BJ (cell line): Measurements from ENCODE around the gene DNAJB4. TPM values are rescaled to one million over a fixed set of nuclear protein-coding genes. Genes with fewer than 3 reads are reported as not detected.
"Not testable (repeated sequence)": the region's sequence is repeated elsewhere in the genome, so short reads cannot be mapped to it uniquely, and the experiment has no call there.

Experiments
- CTCF ChIA-PET: fragments of 350-600 bp; formaldehyde crosslinking; extraction: SDS; loops from one replicate; lab custom pipeline; 2021; ENCODE audit warnings: antibody characterized with exemption, inconsistent platforms; lab: Yijun Ruan, JAX
- POLR2A ChIA-PET: fragments of 300-600 bp; sonication (Branson Sonifier 250); formaldehyde crosslinking; extraction: SDS; loops from one replicate; lab custom pipeline; 2021; ENCODE audit warnings: antibody characterized with exemption; lab: Charles Lee
- DNase-seq: peaks from one replicate; pipeline ENCODE4 v3.0.0-alpha.2; 2011; ENCODE audit warnings: low read depth
- H3K27me3 ChIP-seq: 2 replicates; pipeline ENCODE4 v1.6.0; 2011; ENCODE audit warnings: low read length; ENCODE audit not compliant: control insufficient read depth, insufficient read depth
- H3K36me3 ChIP-seq: 2 replicates; pipeline ENCODE4 v1.5.1; 2011; ENCODE audit warnings: low read length; ENCODE audit not compliant: control insufficient read depth, insufficient read depth
- H3K4me3 ChIP-seq: 2 replicates; pipeline ENCODE4 v1.5.1; 2011; ENCODE audit warnings: low read depth, mild to moderate bottlenecking, control low read depth, low read length
- polyA plus RNA-seq: library from polyadenylated mRNA; depleted of rRNA; stranded (reverse); fragments of >200 nt; gene quantifications from 2 replicates; pipeline ENCODE4 v1.2.3, GENCODE V29; 2011
- TF ChIP-seq, protein P1 (sequence below): IDR thresholded peaks from 2 replicates; pipeline ENCODE4 v1.5.1; 2011; ENCODE audit warnings: low read depth, mild to moderate bottlenecking, control low read depth, inconsistent platforms, low read length, moderate library complexity; ENCODE audit not compliant: insufficient read depth

DNAJB4 gene
- polyA plus RNA-seq, 1 experiment = 16.7 TPM

- H3K4me3 ChIP-seq = no peak overlapping the region
- POLR2A ChIA-PET = no interaction called here
- TF ChIP-seq, protein P1, sequence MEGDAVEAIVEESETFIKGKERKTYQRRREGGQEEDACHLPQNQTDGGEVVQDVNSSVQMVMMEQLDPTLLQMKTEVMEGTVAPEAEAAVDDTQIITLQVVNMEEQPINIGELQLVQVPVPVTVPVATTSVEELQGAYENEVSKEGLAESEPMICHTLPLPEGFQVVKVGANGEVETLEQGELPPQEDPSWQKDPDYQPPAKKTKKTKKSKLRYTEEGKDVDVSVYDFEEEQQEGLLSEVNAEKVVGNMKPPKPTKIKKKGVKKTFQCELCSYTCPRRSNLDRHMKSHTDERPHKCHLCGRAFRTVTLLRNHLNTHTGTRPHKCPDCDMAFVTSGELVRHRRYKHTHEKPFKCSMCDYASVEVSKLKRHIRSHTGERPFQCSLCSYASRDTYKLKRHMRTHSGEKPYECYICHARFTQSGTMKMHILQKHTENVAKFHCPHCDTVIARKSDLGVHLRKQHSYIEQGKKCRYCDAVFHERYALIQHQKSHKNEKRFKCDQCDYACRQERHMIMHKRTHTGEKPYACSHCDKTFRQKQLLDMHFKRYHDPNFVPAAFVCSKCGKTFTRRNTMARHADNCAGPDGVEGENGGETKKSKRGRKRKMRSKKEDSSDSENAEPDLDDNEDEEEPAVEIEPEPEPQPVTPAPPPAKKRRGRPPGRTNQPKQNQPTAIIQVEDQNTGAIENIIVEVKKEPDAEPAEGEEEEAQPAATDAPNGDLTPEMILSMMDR = no peak
- no peaks in the 10 kb centered on the region; the same call in 1 of the 2 replicates for H3K36me3 ChIP-seq
- no peak for DNase-seq
- CTCF ChIA-PET = interaction anchor here (0.5 kb wide), 1 partner anchor 360 kb away, joined by 3 read pairs; no protein-coding TSS in a partner anchor
- no peaks in the 10 kb centered on the region for H3K27me3 ChIP-seq
These were observed 6.3 kb downstream of the DNAJB4 start for GRCh38 chr1:78011050-78011449.

DNA sequence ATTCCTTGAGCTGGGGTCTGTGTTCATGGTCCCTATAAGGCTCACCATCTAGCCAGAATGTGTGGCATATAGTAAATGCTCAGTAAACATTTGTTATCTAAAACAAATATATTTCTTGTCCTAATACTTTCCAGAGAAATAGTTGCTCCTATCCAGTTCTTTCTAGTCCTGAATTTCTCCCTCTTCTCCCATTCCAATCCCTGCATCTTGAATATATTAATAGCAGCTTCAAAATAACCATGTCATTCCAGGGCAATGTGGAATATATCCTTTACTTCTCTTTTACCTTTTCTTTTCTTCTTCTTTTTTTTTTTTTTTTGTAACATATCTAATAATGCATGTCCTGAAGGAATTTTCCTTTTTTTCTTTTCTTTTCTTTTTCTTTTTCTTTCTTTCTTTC is 10.4 kb downstream of the DNAJB4 start:
- ChIA-PET CTCF (interaction anchor here (1.2 kb wide), 1 partner anchor 10 kb away, joined by 5 read pairs; no protein-coding TSS in a partner anchor), POLR2A (interaction anchor here (0.7 kb wide), 1 partner anchor 17 kb away, joined by 3 read pairs; no protein-coding TSS in a partner anchor)
- no peak for DNase-seq
- Histone ChIP-seq H3K27me3 (no peaks in the 10 kb centered on the region), H3K4me3 (no peak overlapping the region), H3K36me3 (peaks cover 2% of the 10 kb centered on the region; the same call in 1 of the 2 replicates)
- TF ChIP-seq, protein P1 = no peak

GRCh38 chr1:78019024-78019423 is 14.3 kb downstream of the DNAJB4 start:
- H3K27me3 ChIP-seq = no peaks in the 10 kb centered on the region
- no peak overlapping the region for H3K4me3 ChIP-seq
- DNase-seq = no peak
- ChIA-PET CTCF (no interaction called here), POLR2A (interaction anchor here (0.6 kb wide), 1 partner anchor 11 kb away, joined by 3 read pairs; no protein-coding TSS in a partner anchor)
- peaks cover 2% of the 10 kb centered on the region; the same call in 1 of the 2 replicates for H3K36me3 ChIP-seq
- TF ChIP-seq, protein P1 = no peak

DNA sequence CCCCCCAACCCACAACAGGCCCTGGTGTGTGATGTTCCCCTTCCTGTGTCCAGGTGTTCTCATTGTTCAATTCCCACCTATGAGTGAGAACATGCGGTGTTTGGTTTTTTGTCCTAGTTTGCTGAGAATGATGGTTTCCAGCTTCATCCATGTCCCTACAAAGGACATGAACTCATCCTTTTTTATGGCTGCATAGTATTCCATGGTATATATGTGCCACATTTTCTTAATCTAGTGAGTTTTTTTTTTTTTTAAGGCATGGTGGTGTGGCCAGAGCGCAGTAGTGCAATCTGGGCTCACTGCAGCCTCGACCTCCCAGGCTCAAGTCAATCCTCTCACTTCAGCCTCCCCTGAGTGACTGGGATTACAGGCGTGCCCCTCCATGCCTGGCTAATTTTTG is 16.4 kb downstream of the DNAJB4 start:
- DNase-seq, CTCF ChIA-PET, H3K4me3 ChIP-seq, POLR2A ChIA-PET, H3K27me3 ChIP-seq, H3K36me3 ChIP-seq: not testable (repeated sequence)

- no peak for DNase-seq
- Histone ChIP-seq H3K4me3 (no peak overlapping the region), H3K27me3 (no peaks in the 10 kb centered on the region), H3K36me3 (no peaks in the 10 kb centered on the region)
- POLR2A ChIA-PET = no interaction called here
- CTCF ChIA-PET = no interaction called here
- TF ChIP-seq, protein P1 = no peak
These were observed 25.1 kb downstream of the DNAJB4 start for GRCh38 chr1:78029793-78030192.
